Measurements from ENCODE around the gene DHH.

DNA sequence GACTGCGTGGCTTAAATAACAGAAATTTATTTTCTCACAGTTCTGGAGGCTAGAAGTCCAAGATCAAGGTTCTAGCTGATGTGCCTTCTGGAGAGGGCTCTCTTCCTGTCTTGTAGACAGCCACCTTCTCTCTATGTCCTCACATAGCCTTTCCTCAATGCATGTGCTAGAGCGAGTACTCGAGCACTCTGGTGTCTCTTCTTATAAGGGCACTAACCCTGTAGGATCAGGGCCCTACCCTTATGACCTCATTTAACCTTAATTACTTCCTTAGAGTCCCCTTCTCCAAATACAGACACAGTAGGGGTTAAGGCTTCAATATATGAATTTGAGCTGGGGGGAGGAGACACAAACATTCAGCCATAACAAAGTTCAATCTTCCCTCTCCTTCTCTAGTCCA lies 10.2 kb downstream of the DHH start:
- TF ChIP-seq, protein P1, sequence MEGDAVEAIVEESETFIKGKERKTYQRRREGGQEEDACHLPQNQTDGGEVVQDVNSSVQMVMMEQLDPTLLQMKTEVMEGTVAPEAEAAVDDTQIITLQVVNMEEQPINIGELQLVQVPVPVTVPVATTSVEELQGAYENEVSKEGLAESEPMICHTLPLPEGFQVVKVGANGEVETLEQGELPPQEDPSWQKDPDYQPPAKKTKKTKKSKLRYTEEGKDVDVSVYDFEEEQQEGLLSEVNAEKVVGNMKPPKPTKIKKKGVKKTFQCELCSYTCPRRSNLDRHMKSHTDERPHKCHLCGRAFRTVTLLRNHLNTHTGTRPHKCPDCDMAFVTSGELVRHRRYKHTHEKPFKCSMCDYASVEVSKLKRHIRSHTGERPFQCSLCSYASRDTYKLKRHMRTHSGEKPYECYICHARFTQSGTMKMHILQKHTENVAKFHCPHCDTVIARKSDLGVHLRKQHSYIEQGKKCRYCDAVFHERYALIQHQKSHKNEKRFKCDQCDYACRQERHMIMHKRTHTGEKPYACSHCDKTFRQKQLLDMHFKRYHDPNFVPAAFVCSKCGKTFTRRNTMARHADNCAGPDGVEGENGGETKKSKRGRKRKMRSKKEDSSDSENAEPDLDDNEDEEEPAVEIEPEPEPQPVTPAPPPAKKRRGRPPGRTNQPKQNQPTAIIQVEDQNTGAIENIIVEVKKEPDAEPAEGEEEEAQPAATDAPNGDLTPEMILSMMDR (IDR thresholded peaks at IDR 0.05), result no peak
- TF ChIP-seq POLR2A (IDR thresholded peaks at IDR 0.05), result no peak
